Tongue (tissue), 2 donors: ENCODE results near the gene LYSMD3. TPM values are rescaled to one million over a fixed set of nuclear protein-coding genes. Genes with fewer than 3 reads are reported as not detected.

Source experiments
- DNase-seq: peaks from one replicate; pipeline ENCODE4 v3.0.0-alpha.2; 2015
- total RNA-seq: library from RNA; depleted of rRNA; stranded (reverse); fragments of >200 nt; gene quantifications from one replicate; pipeline ENCODE4 v1.2.3, GENCODE V29; 2014

Gene LYSMD3
- total RNA-seq, 1 donor from 2014 or later = 27.1 TPM

- DNase-seq = no peak
Observed at GRCh38 chr5:90547072-90547536, 17.7 kb upstream of the LYSMD3 start.

DNA sequence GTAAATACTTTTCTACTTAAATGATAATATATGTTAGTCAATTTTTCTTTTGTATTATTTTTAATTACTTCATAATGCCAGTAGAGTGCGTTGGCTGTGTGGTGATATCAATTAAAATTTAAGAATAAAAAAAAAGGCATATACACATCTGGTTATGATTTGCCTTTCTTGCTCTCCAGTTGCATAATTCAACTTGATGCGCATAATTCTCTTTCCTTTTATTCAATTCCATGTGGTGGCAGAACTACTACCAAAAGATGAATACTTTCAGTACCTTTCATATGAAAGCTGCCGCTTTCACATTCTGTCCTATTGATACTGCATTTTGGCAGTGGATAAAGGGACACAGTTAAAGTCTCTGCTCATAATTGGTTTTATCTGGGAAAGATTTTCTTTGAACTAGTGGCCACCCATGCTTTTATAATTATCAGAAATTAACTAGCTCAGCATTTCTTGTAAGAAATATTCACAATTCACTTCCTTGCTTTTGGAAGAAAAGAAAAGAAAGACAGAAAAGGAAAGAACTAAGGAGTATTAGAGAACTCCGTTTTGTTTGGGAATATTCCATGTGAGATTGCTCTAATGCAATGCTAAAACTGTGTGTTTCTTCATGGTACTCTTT is 16.9 kb upstream of the LYSMD3 start:
- DNase-seq = no peak

- DNase-seq = no peak
Observed at GRCh38 chr5:90545511-90545910, 16.1 kb upstream of the LYSMD3 start.

DNA sequence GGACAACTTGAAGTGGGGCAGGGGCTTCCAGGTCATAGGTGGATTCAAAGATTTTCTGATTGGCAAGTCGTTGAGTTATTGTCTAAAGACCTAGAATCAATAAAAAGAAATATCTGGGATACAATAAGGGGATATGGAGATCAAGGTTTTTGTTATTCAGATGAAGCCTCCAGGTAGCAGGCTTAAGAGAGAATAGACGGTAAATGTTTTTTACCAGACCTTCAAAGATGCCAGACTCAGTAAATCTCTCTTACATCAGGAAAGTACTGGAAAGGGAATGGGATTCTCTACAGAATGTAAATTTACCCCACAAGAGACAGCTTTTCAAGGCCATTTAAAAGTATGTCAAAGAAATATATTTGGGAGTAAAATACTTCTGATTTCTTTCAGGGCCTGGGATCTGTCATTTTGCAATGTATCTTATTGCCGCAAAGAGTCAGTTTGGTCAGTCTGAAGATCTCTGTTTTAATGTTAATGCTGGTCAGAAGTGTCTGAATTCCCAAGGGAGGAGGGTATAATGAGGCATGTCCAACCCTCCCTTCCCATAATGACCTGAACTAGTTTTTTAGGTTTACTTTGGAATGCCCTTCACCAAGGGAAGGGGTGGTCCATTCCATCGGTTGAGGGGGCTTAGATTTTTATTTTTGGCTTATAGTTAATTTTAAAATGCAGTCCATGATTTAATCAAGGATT is 13.6 kb upstream of the LYSMD3 start:
- no peak for DNase-seq

- DNase-seq = no peak
Observed at GRCh38 chr5:90534922-90535321, 5.5 kb upstream of the LYSMD3 start.

GRCh38 chr5:90533794-90534193 is 4.4 kb upstream of the LYSMD3 start:
- DNase-seq = no peak

GRCh38 chr5:90530736-90531487 is 1.5 kb upstream of the LYSMD3 start:
- DNase-seq = peak; percentile 11

DNA sequence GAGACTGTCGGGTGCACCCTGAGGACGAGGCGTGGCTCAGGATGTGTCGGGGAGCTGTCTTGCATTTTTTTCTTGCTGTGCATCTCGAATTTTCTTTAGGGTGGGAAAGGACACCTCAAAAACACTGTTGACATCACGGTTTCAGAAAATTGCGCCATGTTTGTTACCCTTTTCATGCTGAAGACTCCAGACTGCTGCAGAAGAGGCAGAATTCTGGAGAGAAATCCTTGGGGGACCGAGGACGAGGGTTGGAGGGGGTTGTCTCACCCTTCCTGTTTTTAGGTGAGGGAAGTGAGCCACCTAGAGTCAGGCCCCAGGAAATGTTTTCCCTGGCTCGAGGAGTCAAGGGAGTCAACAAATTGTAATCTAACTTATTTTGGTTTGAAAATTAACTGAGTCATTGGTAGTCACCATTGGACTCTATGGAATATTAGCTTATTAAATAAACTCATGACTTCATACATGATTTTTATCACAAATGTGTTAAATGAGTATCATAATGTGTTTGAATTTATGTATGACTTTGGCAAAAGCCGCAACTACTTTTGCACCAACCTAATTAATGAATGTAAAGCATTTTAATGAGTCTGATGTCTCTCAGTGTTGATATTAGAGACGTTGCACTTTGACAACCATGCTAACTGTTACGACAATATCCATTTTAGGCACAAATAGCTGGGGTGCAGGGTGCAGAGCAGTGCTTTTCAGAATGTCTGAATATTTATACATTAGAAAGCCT is 724 bp upstream of the LYSMD3 start:
- peak; percentile 90 for DNase-seq

GRCh38 chr5:90528601-90529193 is 687 bp downstream of the LYSMD3 start:
- peak; percentile 61 for DNase-seq

GRCh38 chr5:90519081-90519480 is 10.3 kb downstream of the LYSMD3 start:
- DNase-seq = no peak

GRCh38 chr5:90518661-90519060 is 10.7 kb downstream of the LYSMD3 start:
- no peak for DNase-seq

- no peak for DNase-seq
Observed at GRCh38 chr5:90514520-90514919, 14.9 kb downstream of the LYSMD3 start.

DNA sequence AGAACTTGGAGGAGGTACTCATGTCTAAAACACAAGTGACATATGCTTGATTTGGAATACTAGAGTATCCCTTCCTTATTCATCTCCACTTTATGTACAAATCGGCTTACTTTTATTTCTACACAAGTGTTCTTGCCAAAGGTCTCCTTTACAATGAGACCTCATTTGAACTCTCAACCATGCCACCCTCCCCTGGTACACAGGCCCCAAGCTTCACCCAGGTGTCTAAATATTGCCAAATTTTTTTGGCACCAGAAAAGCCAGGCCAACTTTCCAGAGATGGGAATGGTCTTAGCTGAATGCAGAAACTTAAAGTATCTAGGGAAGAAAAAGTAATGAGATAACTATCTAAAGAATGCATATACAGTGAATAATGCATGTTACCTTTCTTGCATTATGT is 18.9 kb downstream of the LYSMD3 start:
- no peak for DNase-seq

GRCh38 chr5:90506221-90506620 is 23.2 kb downstream of the LYSMD3 start:
- DNase-seq = no peak

- no peak for DNase-seq
Observed at GRCh38 chr5:90504743-90505142, 24.6 kb downstream of the LYSMD3 start.

DNA sequence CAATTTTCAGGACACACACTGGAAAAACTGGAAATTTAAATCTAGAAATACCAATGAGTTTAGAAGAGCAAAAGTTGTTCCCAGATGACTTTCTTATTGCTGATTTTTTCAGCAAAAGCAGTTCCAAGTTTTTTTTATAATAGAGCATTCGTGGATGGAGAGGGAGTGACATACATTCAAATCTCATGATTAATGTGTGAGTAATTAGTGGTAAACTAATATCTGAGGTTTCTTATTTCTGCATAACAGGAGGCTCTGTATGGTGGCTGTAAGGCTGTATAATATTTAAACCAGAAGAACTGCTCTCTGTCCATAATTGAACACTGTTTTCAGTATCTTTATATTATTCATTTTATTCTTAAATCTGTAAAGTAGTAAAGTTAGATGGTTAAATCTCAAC is 25.8 kb downstream of the LYSMD3 start:
- no peak for DNase-seq

DNA sequence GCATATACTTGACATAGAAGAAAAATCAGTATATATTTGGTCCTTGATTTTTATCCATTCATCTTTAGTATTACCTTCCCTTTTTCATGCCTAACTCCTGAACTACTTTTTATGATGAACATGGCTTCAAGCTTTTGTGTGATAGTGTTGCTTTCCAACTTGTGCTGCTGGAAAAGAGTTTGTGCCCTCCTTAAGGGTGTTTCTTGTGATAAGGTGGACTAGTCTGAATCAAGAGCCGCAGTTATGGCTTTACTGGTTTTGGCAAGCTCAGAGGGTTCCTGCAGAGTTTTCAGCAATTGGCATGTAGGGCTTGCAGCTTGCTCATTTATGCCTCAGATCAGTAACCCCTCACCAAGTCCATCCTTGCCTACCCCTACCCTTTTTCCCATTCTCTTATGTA is 34.2 kb downstream of the LYSMD3 start:
- no peak for DNase-seq

DNA sequence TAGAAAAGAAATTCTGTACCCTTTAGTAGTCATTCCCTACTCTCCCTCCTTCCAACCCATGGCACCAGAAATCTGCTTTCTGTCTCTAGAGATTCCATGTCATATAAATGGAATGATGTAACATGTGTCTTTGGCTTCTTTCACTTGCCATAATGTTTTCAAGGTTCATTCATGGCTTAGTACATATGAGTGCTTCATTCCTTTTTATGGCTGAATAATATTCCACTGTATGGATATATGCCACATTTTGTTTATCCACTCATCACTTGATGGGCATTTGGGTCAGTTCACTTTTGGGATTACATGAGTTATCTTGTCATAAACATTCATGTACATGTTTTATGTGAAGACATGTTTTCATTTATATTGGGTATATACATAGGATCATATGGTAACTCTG is 35.3 kb downstream of the LYSMD3 start:
- no peak for DNase-seq

GRCh38 chr5:90488791-90489190 is 40.6 kb downstream of the LYSMD3 start:
- DNase-seq = no peak

- no peak for DNase-seq
Observed at GRCh38 chr5:90484540-90484939, 44.8 kb downstream of the LYSMD3 start.

DNA sequence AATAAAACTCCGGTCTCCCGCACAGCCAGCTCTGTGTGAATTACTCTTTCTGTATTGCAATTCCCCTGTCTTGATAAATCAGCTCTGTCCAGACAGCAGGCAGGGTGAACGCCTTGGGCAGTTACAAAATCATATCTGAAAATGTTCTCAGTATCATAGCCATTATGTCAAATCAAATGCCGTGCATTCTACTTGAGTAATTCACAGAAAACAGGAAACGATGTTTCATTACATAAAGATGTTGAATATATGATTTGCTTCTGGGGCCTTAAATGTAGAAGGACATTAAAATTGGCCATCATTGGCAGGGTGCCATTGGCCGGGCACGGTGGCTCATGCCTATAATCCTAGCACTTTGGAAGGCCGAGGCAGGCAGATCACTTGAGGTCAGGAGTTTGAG is 46.2 kb downstream of the LYSMD3 start:
- no peak for DNase-seq

DNA sequence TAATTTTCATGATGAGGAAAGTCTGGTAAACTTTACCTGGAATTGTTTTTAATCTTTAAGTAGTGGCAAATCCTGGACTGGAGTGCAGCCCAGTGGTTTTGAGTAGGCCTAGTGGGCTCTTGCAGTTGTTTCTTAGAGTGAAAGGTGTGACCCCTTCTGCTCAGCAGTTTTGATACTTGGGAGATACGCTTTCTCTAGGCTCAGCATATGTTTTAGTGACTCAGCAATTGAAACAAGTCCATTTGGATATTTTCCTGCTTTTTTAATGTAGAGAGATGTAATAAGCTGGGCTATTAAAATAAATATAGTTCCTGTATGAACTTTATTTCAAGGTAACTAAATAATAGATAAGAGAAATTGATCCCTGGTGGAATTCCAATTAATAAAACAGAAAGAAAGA is 48.7 kb downstream of the LYSMD3 start:
- DNase-seq = no peak
